HEK293T (cell line): ENCODE measurements around the gene LCE1F.

Experiments used
- CTCF ChIA-PET: fragments of 350-600 bp; formaldehyde crosslinking; extraction: SDS; loops from one replicate; lab custom pipeline; 2021; ENCODE audit warnings: antibody characterized with exemption, inconsistent platforms; lab: Yijun Ruan, JAX
- POLR2A ChIA-PET: fragments of 350-600 bp; formaldehyde crosslinking; extraction: SDS; loops from one replicate; lab custom pipeline; 2020; ENCODE audit warnings: antibody characterized with exemption, inconsistent platforms; lab: Yijun Ruan, JAX
- DNase-seq: peaks from one replicate; pipeline ENCODE4 v3.0.0; 2012; ENCODE audit warnings: mixed read lengths; ENCODE audit errors: extremely low spot score
- ARNT ChIP-seq: fragments of 450-650 bp; IDR thresholded peaks from 2 replicates; pipeline ENCODE4 v1.6.1; 2017; ENCODE audit warnings: mild to moderate bottlenecking
- BHLHE40 ChIP-seq: fragments of 450-650 bp; IDR thresholded peaks from 2 replicates; pipeline ENCODE4 v1.6.1; 2016; ENCODE audit warnings: mild to moderate bottlenecking, moderate library complexity, borderline replicate concordance
- CTBP1 ChIP-seq: fragments of 450-650 bp; IDR thresholded peaks from 2 replicates; pipeline ENCODE4 v1.6.1; 2016; ENCODE audit warnings: borderline replicate concordance
- ELF4 ChIP-seq: fragments of 450-650 bp; IDR thresholded peaks from 2 replicates; pipeline ENCODE4 v1.6.1; 2017; ENCODE audit warnings: antibody characterized with exemption
- FOXA1 ChIP-seq: fragments of 450-650 bp; IDR thresholded peaks from 2 replicates; pipeline ENCODE4 v1.6.1; 2016; ENCODE audit warnings: mild to moderate bottlenecking
- FOXK2 ChIP-seq: fragments of 450-650 bp; IDR thresholded peaks from 2 replicates; pipeline ENCODE4 v1.6.1; 2016; ENCODE audit warnings: mild to moderate bottlenecking
- FOXM1 ChIP-seq: fragments of 450-650 bp; IDR thresholded peaks from 2 replicates; pipeline ENCODE4 v1.6.1; 2017; ENCODE audit warnings: mild to moderate bottlenecking, borderline replicate concordance
- HDGF ChIP-seq: fragments of 450-650 bp; IDR thresholded peaks from 2 replicates; pipeline ENCODE4 v1.6.1; 2017; ENCODE audit warnings: antibody characterized with exemption, borderline replicate concordance
- L3MBTL2 ChIP-seq: fragments of 450-650 bp; conservative IDR thresholded peaks from 2 replicates; pipeline ENCODE4 v1.6.1; 2016; ENCODE audit warnings: mild to moderate bottlenecking
- LEF1 ChIP-seq: fragments of 450-650 bp; IDR thresholded peaks from 2 replicates; pipeline ENCODE4 v1.6.1; 2017; ENCODE audit warnings: mild to moderate bottlenecking, borderline replicate concordance
- NFRKB ChIP-seq: fragments of 450-650 bp; IDR thresholded peaks from 2 replicates; pipeline ENCODE4 v1.6.1; 2016; ENCODE audit warnings: mild to moderate bottlenecking, moderate library complexity
- PKNOX1 ChIP-seq: fragments of 450-650 bp; IDR thresholded peaks from 2 replicates; pipeline ENCODE4 v1.6.1; 2016
- SP1 ChIP-seq: fragments of 450-650 bp; IDR thresholded peaks from 2 replicates; pipeline ENCODE4 v1.6.1; 2017
- SUZ12 ChIP-seq: fragments of 450-650 bp; IDR thresholded peaks from 2 replicates; pipeline ENCODE4 v1.6.1; 2016; ENCODE audit warnings: mild to moderate bottlenecking
- TARDBP ChIP-seq: fragments of 450-650 bp; IDR thresholded peaks from 2 replicates; pipeline ENCODE4 v1.6.1; 2016
- ZNF384 ChIP-seq: fragments of 450-650 bp; IDR thresholded peaks from 2 replicates; pipeline ENCODE4 v1.6.1; 2016

The LCE1F gene, protein sequence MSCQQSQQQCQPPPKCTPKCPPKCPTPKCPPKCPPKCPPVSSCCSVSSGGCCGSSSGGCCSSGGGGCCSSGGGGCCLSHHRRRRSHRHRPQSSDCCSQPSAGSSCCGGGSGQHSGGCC

GRCh38 chr1:152774875-152775274, at the start of gene LCE1F:
TSS of gene LCE1F (plus strand) at chr1:152775140. CDS start at chr1:152776372, 1,232 bp downstream.
- TF ChIP-seq TARDBP, result no peak
- no peak for DNase-seq
- CTCF ChIA-PET, result no interaction called here
- POLR2A ChIA-PET, result no interaction called here

GRCh38 chr1:152725261-152725660, 49.7 kb upstream of the LCE1F start:
- no peak for DNase-seq
- CTCF ChIA-PET, result no interaction called here
- TF ChIP-seq FOXM1 (no peak), BHLHE40 (no peak), TARDBP (no peak), ZNF384 (no peak), NFRKB (no peak)
- POLR2A ChIA-PET, result no interaction called here

DNA sequence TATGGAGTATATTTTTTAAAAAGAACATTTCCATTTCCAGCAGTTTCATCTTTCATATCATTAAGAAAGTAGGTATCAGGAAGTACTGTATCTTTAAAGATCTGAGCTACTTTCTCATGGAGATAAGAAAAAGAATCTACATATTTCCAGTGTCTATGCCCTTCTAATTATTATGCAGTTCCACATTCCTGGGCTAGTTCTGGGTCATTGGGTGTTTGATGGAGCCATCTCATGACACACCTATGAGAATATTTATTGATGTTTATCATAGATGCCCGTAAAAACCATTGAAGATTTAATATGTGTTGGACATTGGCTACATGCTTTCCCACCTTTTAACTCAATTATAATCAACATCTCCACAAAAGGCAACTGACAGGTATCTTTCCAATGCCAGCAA, 46.0 kb upstream of the LCE1F start:
- DNase-seq, result no peak
- ChIA-PET CTCF (no interaction called here), POLR2A (no interaction called here)
- TF ChIP-seq NFRKB (no peak), ZNF384 (no peak), HDGF (no peak), FOXK2 (no peak), ARNT (no peak), ELF4 (no peak), PKNOX1 (no peak), FOXM1 (no peak), LEF1 (no peak), CTBP1 (no peak), FOXA1 (no peak), SUZ12 (no peak), BHLHE40 (no peak), L3MBTL2 (no peak), TARDBP (no peak)

DNA sequence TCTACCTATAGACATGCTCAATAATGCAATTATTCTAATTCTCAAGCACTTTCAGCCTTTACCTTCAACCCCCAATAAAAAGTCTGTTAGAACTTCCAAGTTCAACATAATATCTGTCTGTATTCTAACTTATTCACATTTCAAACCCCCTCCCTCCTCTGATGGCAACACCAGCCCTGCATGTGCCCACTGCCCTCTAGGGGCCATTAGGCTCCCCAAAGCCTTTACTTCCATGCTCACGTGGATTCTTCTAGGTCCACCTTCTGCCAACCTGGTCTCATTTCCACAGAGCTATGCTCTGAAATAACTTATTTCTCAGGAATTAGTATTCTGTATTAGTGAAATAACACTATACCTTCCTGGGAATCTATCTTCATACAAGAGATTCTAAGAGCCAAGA, 39.3 kb upstream of the LCE1F start:
- CTCF ChIA-PET, result no interaction called here
- POLR2A ChIA-PET, result no interaction called here
- TF ChIP-seq CTBP1 (no peak), ELF4 (no peak)
- DNase-seq, result no peak

- TF ChIP-seq ELF4 (no peak), ARNT (no peak), BHLHE40 (no peak), FOXK2 (no peak), FOXA1 (no peak), SUZ12 (no peak), SP1 (no peak), CTBP1 (no peak), L3MBTL2 (no peak), HDGF (no peak), PKNOX1 (no peak), ZNF384 (no peak), NFRKB (no peak), FOXM1 (no peak), LEF1 (no peak), TARDBP (no peak)
- ChIA-PET POLR2A (no interaction called here), CTCF (no interaction called here)
- no peak for DNase-seq
Observed at GRCh38 chr1:152737997-152738396, 36.9 kb upstream of the LCE1F start.

- no peak for DNase-seq
- POLR2A ChIA-PET, result no interaction called here
- CTCF ChIA-PET, result no interaction called here
- TF ChIP-seq NFRKB, result no peak
- TF ChIP-seq HDGF, result no peak
- TF ChIP-seq CTBP1, result no peak
- no peak for TF ChIP-seq FOXM1
- no peak for TF ChIP-seq SP1
Observed at GRCh38 chr1:152739841-152740240, 35.1 kb upstream of the LCE1F start.

GRCh38 chr1:152741656-152742055, 33.3 kb upstream of the LCE1F start:
- CTCF ChIA-PET, result no interaction called here
- POLR2A ChIA-PET, result no interaction called here
- no peak for DNase-seq
- TF ChIP-seq ZNF384 (no peak), SUZ12 (no peak), ARNT (no peak), HDGF (no peak), BHLHE40 (no peak), SP1 (no peak), FOXK2 (no peak), PKNOX1 (no peak)
